HepG2 (cell line): ENCODE measurements around the gene CDK18. TPM values are rescaled to one million over a fixed set of nuclear protein-coding genes. Genes with fewer than 3 reads are reported as not detected.

ENCODE experiments used
- ATAC-seq: fragments of 200-7000 bp; cut with Tn5 transposase; 3 replicates; pipeline ENCODE4 v1.9.1; 2020; ENCODE audit warnings: mild to moderate bottlenecking, moderate library complexity
- BruUV-seq: library from RNA; stranded (reverse); fragments of 400-500 nt; replicated peaks from 2 replicates; lab custom pipeline; 2021; lab: Mats Ljungman, UMichigan
- CTCF ChIA-PET: fragments of 300-600 bp; formaldehyde crosslinking; extraction: SDS; loops from one replicate; lab custom pipeline; 2021; ENCODE audit warnings: low total read pairs, inconsistent platforms, low intra/inter-chr PET ratio; lab: Yijun Ruan, JAX
- POLR2A ChIA-PET: fragments of 350-600 bp; sonication (Branson Sonifier 250); formaldehyde crosslinking; loops from one replicate; lab custom pipeline; 2020; ENCODE audit warnings: antibody characterized with exemption, inconsistent platforms; lab: Yijun Ruan, JAX
- DNase-seq: peaks from one replicate; pipeline ENCODE4 v3.0.0-alpha.2; 2015; ENCODE audit warnings: low spot score
- FAIRE-seq: peaks from 3 replicates; lab custom pipeline; 2011; peaks lifted over from hg19 to GRCh38; lab: Jason Lieb, UNC
- H2AFZ ChIP-seq: one replicate; pipeline ENCODE4 v1.6.1; 2011; ENCODE audit warnings: low read length, inconsistent platforms
- H3K27ac ChIP-seq: fragments of 300-600 bp; 3 replicates; pipeline ENCODE4 v1.8.0; 2011; ENCODE audit warnings: mixed run types, mild to moderate bottlenecking, mixed read lengths, low read length, inconsistent platforms; ENCODE audit not compliant: insufficient read depth; ENCODE audit errors: extremely low read length
- H3K27me3 ChIP-seq, 2 experiments: fragments of 200-600 bp in 1 of 2; 2 replicates in 1 of 2; 3 replicates in 1 of 2; pipeline versions ENCODE4 v1.6.0 to v1.8.0; 2011; ENCODE audit warnings: low read length in 2 of 2, mild to moderate bottlenecking in 2 of 2, moderate library complexity in 2 of 2, inconsistent platforms in 1 of 2; ENCODE audit not compliant: insufficient read depth in 2 of 2, control insufficient read depth in 1 of 2
- H3K36me3 ChIP-seq, 2 experiments: fragments of 200-600 bp in 1 of 2; replicated peaks in 1 of 2; 2 replicates in 1 of 2; 3 replicates in 1 of 2; pipeline versions ENCODE4 v1.5.1 to v1.8.0; 2011; ENCODE audit warnings: low read length in 2 of 2, inconsistent platforms in 1 of 2; ENCODE audit not compliant: insufficient read depth in 2 of 2, control insufficient read depth in 1 of 2
- H3K4me1 ChIP-seq: 2 replicates; pipeline ENCODE4 v1.5.1; 2012; ENCODE audit warnings: low read length, inconsistent platforms; ENCODE audit not compliant: insufficient read depth
- H3K4me2 ChIP-seq: 2 replicates; pipeline ENCODE4 v1.6.0; 2011; ENCODE audit warnings: low read depth, low read length, inconsistent platforms
- H3K4me3 ChIP-seq, 3 experiments: fragments of 200-600 bp in 1 of 3; sonication (generic), shearing (Covaris generic) in 1 of 3; replicated peaks in 1 of 3; 2 replicates each; pipeline ENCODE4 v1.5.1; 2011 to 2016; ENCODE audit warnings: low read length in 3 of 3, inconsistent platforms in 2 of 3, low read depth in 2 of 3, mild to moderate bottlenecking in 2 of 3, control low read depth in 1 of 3, mixed read lengths in 1 of 3; ENCODE audit not compliant: insufficient read depth in 1 of 3
- H3K79me2 ChIP-seq: one replicate; pipeline ENCODE4 v1.6.1; 2011; ENCODE audit warnings: low read length, inconsistent platforms; ENCODE audit not compliant: insufficient read depth
- H3K9ac ChIP-seq: 2 replicates; pipeline ENCODE4 v1.6.0; 2011; ENCODE audit warnings: mild to moderate bottlenecking, low read depth, low read length, inconsistent platforms; ENCODE audit not compliant: insufficient read depth
- H3K9me3 ChIP-seq: 2 replicates; pipeline ENCODE4 v1.5.1; 2012; ENCODE audit warnings: mild to moderate bottlenecking, low read length
- H4K20me1 ChIP-seq: 2 replicates; pipeline ENCODE4 v1.6.0; 2011; ENCODE audit warnings: inconsistent platforms, mild to moderate bottlenecking, low read length, moderate library complexity; ENCODE audit not compliant: insufficient read depth
- CCAR2 ChIP-seq: fragments of 200-400 bp; formaldehyde crosslinking; optimal IDR thresholded peaks from 2 replicates; pipeline ENCODE3; 2018; ENCODE audit warnings: low read depth, mild to moderate bottlenecking, low read length, moderate library complexity
- FIP1L1 ChIP-seq: fragments of 200-400 bp; formaldehyde crosslinking; IDR thresholded peaks from 2 replicates; pipeline ENCODE4 v1.6.1; 2018; ENCODE audit warnings: low read depth, mild to moderate bottlenecking, low read length, moderate library complexity, borderline replicate concordance; ENCODE audit not compliant: insufficient read depth
- HMG20B ChIP-seq: conservative IDR thresholded peaks from 2 replicates; pipeline ENCODE4 v1.6.1; 2016; ENCODE audit warnings: missing genetic modification reagents, missing compliant biosample characterization
- MATR3 ChIP-seq: sonication (generic); formaldehyde crosslinking; IDR thresholded peaks from 2 replicates; pipeline ENCODE4 v1.4.0; 2020; ENCODE audit warnings: missing genetic modification reagents
- RFX1 ChIP-seq: fragments of 450-650 bp; IDR thresholded peaks from 2 replicates; pipeline ENCODE4 v1.6.1; 2017
- TBP ChIP-seq: sonication (generic); formaldehyde crosslinking; IDR thresholded peaks from 2 replicates; pipeline ENCODE4 v1.5.0; 2020; ENCODE audit warnings: missing genetic modification reagents
- ZNF263 ChIP-seq: sonication (generic); formaldehyde crosslinking; IDR thresholded peaks from 2 replicates; pipeline ENCODE4 v1.4.0; 2020; ENCODE audit warnings: missing genetic modification reagents
- WGBS: methylation state at CpG from one replicate; pipeline ENCODE4 v1.1.6; 2017; ENCODE audit warnings: low lambda C conversion rate; 5-methylcytosine and 5-hydroxymethylcytosine counted together
- in situ Hi-C: cut with HindIII; loops from 2 replicates; pipeline ENCODE4 v1.10.0; 2017; ENCODE audit warnings: low pct_unique_long_range_greater_than_20kb; ENCODE audit not compliant: extremely low pct_ligation_motif_present
- intact Hi-C: fragments of 100-400 bp; cut with micrococcal nuclease; formaldehyde crosslinking; loops from one replicate; pipeline ENCODE4 v1.10.0; 2022; ENCODE audit not compliant: unreplicated experiment
- polyA plus RNA-seq, 8 experiments: library from polyadenylated mRNA; depleted of rRNA in 3 of 8; stranded (reverse) in 7 of 8; unstranded in 1 of 8; fragments of >200 nt; fragmentation: Illumina TruSeq in 4 of 8; extraction: Trizol in 4 of 8; gene quantifications; 2 replicates each; pipeline versions ENCODE4 v1.2.1 to v1.2.3, GENCODE V29; 2011 to 2016; ENCODE audit warnings: low read depth in 4 of 8, missing spikeins in 1 of 8, mixed read lengths in 1 of 8; ENCODE audit not compliant: insufficient read depth in 1 of 8
- total RNA-seq, 5 experiments: library from RNA; depleted of rRNA; stranded (reverse); fragments of >200 nt; fragmentation: Illumina TruSeq; extraction: Trizol; gene quantifications; 2 replicates each; pipeline ENCODE4 v1.2.3, GENCODE V29; 2016; ENCODE audit warnings: low read depth in 1 of 5
- TF ChIP-seq, protein P1 (sequence below): sonication (generic); formaldehyde crosslinking; IDR thresholded peaks from 2 replicates; pipeline ENCODE4 v1.4.0; 2020; ENCODE audit warnings: missing genetic modification reagents, borderline replicate concordance

The CDK18 gene
- total and polyA plus RNA-seq, 2 of the 13 experiments (the other 11 are each of a cell fraction or from before 2014, with no cell fraction given), result 6.4 to 38.8 TPM

DNA sequence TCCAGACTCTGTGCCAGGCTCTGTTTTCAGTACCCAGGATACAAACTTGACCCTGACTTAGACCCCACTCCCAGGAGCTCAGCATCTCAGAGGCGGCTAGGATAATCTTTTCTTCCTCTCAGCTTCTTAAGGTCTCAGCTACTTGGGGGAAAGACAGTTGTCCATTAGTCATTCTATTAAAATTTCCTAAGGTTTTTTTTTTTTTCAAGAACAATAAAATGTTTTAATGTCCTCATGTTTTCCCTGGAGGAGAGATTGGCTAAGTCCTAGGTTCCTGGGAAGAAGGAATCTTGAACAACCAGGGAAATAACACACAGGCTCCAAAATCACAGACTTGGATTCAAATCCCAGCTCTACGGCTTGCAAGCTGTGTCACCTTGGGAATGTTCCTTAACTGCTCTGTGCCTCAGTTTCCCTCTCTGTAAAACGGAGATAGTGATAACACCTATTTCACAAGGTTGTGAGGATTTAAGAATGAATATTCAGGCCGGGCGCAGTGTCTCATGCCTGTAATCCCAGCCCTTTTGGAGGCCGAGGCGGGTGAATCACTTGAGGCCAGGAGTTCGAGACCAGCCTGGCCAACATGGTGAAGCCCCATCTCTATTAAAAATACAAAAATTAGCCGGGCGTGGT lies 33.0 kb downstream of the CDK18 start:
- in situ Hi-C loops, result loop anchor here (5.0 kb wide), 1 partner anchor 45 kb away; no protein-coding TSS in a partner anchor
- WGBS, result 29% methylated on average over 10 of the region's 10 CpGs
- Histone ChIP-seq H3K9me3 (no peaks in the 10 kb centered on the region), H3K36me3 (no peaks in the 10 kb centered on the region), H4K20me1 (no peaks in the 10 kb centered on the region; the same call in 1 of the 2 replicates), H3K79me2 (no peaks in the 10 kb centered on the region), H3K4me2 (no peak overlapping the region), H3K27ac (no peak overlapping the region), H3K27me3 (peaks cover 5 to 30% of the 10 kb centered on the region in 2 experiments; a peak in 4 of 5 replicates), H3K4me3 (no peak overlapping the region), H3K4me1 (0 out of 2 replicates have a peak, but pooled peaks cover 7% of the 10 kb centered on the region), H2AFZ (no peak overlapping the region), H3K9ac (no peak overlapping the region)
- ATAC-seq (no peak), FAIRE-seq (no peak), DNase-seq (no peak)
- intact Hi-C loops, result no loop called here
- TF ChIP-seq ZNF263 (CRISPR knock-in tag), result no peak
- TF ChIP-seq TBP (CRISPR knock-in tag), result no peak
- no peak for TF ChIP-seq FIP1L1
- no peak for TF ChIP-seq MATR3
- no peak for TF ChIP-seq HMG20B (CRISPR knock-in tag)
- TF ChIP-seq, protein P1, sequence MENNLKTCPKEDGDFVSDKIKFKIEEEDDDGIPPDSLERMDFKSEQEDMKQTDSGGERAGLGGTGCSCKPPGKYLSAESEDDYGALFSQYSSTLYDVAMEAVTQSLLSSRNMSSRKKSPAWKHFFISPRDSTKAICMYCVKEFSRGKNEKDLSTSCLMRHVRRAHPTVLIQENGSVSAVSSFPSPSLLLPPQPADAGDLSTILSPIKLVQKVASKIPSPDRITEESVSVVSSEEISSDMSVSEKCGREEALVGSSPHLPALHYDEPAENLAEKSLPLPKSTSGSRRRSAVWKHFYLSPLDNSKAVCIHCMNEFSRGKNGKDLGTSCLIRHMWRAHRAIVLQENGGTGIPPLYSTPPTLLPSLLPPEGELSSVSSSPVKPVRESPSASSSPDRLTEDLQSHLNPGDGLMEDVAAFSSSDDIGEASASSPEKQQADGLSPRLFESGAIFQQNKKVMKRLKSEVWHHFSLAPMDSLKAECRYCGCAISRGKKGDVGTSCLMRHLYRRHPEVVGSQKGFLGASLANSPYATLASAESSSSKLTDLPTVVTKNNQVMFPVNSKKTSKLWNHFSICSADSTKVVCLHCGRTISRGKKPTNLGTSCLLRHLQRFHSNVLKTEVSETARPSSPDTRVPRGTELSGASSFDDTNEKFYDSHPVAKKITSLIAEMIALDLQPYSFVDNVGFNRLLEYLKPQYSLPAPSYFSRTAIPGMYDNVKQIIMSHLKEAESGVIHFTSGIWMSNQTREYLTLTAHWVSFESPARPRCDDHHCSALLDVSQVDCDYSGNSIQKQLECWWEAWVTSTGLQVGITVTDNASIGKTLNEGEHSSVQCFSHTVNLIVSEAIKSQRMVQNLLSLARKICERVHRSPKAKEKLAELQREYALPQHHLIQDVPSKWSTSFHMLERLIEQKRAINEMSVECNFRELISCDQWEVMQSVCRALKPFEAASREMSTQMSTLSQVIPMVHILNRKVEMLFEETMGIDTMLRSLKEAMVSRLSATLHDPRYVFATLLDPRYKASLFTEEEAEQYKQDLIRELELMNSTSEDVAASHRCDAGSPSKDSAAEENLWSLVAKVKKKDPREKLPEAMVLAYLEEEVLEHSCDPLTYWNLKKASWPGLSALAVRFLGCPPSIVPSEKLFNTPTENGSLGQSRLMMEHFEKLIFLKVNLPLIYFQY, result no peak
- no peak for TF ChIP-seq RFX1
- TF ChIP-seq CCAR2, result no peak
- CTCF ChIA-PET, result no interaction called here
- POLR2A ChIA-PET, result interaction anchor here (0.9 kb wide), 1 partner anchor 12 kb away, joined by 3 read pairs; no protein-coding TSS in a partner anchor
- no TSS peak for BruUV-seq
